Subcutaneous abdominal adipose tissue (tissue), 5 donors: Measurements from ENCODE around the gene CROCC2.

ENCODE experiments used
- H3K27ac ChIP-seq: one replicate; pipeline ENCODE4 v1.7.0; 2013; ENCODE audit warnings: low read depth, mild to moderate bottlenecking, inconsistent platforms, low read length, moderate library complexity
- H3K27me3 ChIP-seq, 5 donors: one replicate each; pipeline ENCODE4 v1.7.0; 2013; ENCODE audit warnings: low read length in 5 of 5, inconsistent platforms in 1 of 5; ENCODE audit not compliant: control insufficient read depth in 5 of 5, insufficient read depth in 4 of 5
- H3K36me3 ChIP-seq, 5 donors: one replicate each; pipeline ENCODE4 v1.7.0; 2013; ENCODE audit warnings: low read length in 5 of 5; ENCODE audit not compliant: control insufficient read depth in 5 of 5, insufficient read depth in 5 of 5
- H3K4me1 ChIP-seq, 5 donors: one replicate each; pipeline ENCODE4 v1.7.0; 2013; ENCODE audit warnings: low read length in 5 of 5, mild to moderate bottlenecking in 3 of 5, moderate library complexity in 1 of 5; ENCODE audit not compliant: control insufficient read depth in 5 of 5, insufficient read depth in 5 of 5
- H3K4me3 ChIP-seq, 5 donors: one replicate each; pipeline ENCODE4 v1.7.0; 2013; ENCODE audit warnings: low read length in 5 of 5, low read depth in 1 of 5
- H3K9ac ChIP-seq, 5 donors: one replicate each; pipeline ENCODE4 v1.7.0; 2013; ENCODE audit warnings: low read length in 5 of 5, mild to moderate bottlenecking in 4 of 5, moderate library complexity in 3 of 5
- H3K9me3 ChIP-seq, 5 donors: one replicate each; pipeline ENCODE4 v1.7.0; 2013; ENCODE audit warnings: low read length in 5 of 5; ENCODE audit not compliant: control insufficient read depth in 5 of 5
- donor health status: healthy.
- donor health status: healthy.
- donor health status: healthy.
- donor health status: healthy.
- donor health status: healthy.

The CROCC2 gene

GRCh38 chr2:240951045-240951594, 45.0 kb downstream of the CROCC2 start:
- Histone ChIP-seq H3K9me3 (no peaks in the 10 kb centered on the region), H3K9ac (no peak overlapping the region), H3K4me1 (no peaks in the 10 kb centered on the region), H3K27ac (no peak overlapping the region), H3K36me3 (no peaks in the 10 kb centered on the region), H3K4me3 (no peak overlapping the region), H3K27me3 (peaks cover 0 to 4% (median 0%) of the 10 kb centered on the region in 5 donors)

GRCh38 chr2:240952496-240953246, 46.5 kb downstream of the CROCC2 start:
- no peak overlapping the region for H3K9ac ChIP-seq
- peaks cover 0 to 3% (median under 1%) of the 10 kb centered on the region in 5 donors for H3K4me1 ChIP-seq
- H3K9me3 ChIP-seq: no peaks in the 10 kb centered on the region
- H3K27ac ChIP-seq: no peak overlapping the region
- H3K36me3 ChIP-seq: no peaks in the 10 kb centered on the region
- peaks cover 0 to 4% (median 0%) of the 10 kb centered on the region in 5 donors for H3K27me3 ChIP-seq
- no peak overlapping the region for H3K4me3 ChIP-seq

- no peak overlapping the region for H3K27ac ChIP-seq
- no peak overlapping the region for H3K9ac ChIP-seq
- peaks cover 0 to 14% (median 9%) of the 10 kb centered on the region in 5 donors for H3K4me1 ChIP-seq
- H3K36me3 ChIP-seq: no peaks in the 10 kb centered on the region
- no peak overlapping the region for H3K4me3 ChIP-seq
- peaks cover 0 to 4% (median 0%) of the 10 kb centered on the region in 5 donors for H3K27me3 ChIP-seq
- no peaks in the 10 kb centered on the region for H3K9me3 ChIP-seq
Measured at GRCh38 chr2:240953426-240954410, 47.6 kb downstream of the CROCC2 start.

GRCh38 chr2:240954436-240955305, 48.5 kb downstream of the CROCC2 start:
- no peak overlapping the region for H3K27ac ChIP-seq
- H3K4me1 ChIP-seq: peaks cover 0 to 17% (median 9%) of the 10 kb centered on the region in 5 donors
- H3K4me3 ChIP-seq: no peak overlapping the region
- H3K9me3 ChIP-seq: no peaks in the 10 kb centered on the region
- no peak overlapping the region for H3K9ac ChIP-seq
- H3K36me3 ChIP-seq: no peaks in the 10 kb centered on the region
- H3K27me3 ChIP-seq: peaks cover 0 to 4% (median 0%) of the 10 kb centered on the region in 5 donors

GRCh38 chr2:240955306-240956170, 49.4 kb downstream of the CROCC2 start:
- no peak overlapping the region for H3K4me3 ChIP-seq
- H3K4me1 ChIP-seq: peaks cover 0 to 26% (median 17%) of the 10 kb centered on the region in 5 donors
- no peaks in the 10 kb centered on the region for H3K36me3 ChIP-seq
- no peaks in the 10 kb centered on the region for H3K9me3 ChIP-seq
- H3K27ac ChIP-seq: no peak overlapping the region
- H3K27me3 ChIP-seq: peaks cover 0 to 2% (median 0%) of the 10 kb centered on the region in 5 donors
- H3K9ac ChIP-seq: no peak overlapping the region

GRCh38 chr2:240956171-240956934, 50.2 kb downstream of the CROCC2 start:
- H3K36me3 ChIP-seq: no peaks in the 10 kb centered on the region
- H3K9ac ChIP-seq: no peak overlapping the region
- peaks cover 5 to 33% (median 22%) of the 10 kb centered on the region in 5 donors for H3K4me1 ChIP-seq
- no peak overlapping the region for H3K27ac ChIP-seq
- H3K4me3 ChIP-seq: no peak overlapping the region
- no peaks in the 10 kb centered on the region for H3K27me3 ChIP-seq
- H3K9me3 ChIP-seq: no peaks in the 10 kb centered on the region

GRCh38 chr2:240956935-240957655, 51.0 kb downstream of the CROCC2 start:
- H3K9me3 ChIP-seq: no peaks in the 10 kb centered on the region
- peaks cover 10 to 41% (median 29%) of the 10 kb centered on the region in 5 donors for H3K4me1 ChIP-seq
- no peak overlapping the region for H3K4me3 ChIP-seq
- H3K27me3 ChIP-seq: no peaks in the 10 kb centered on the region
- H3K36me3 ChIP-seq: no peaks in the 10 kb centered on the region
- no peak overlapping the region for H3K27ac ChIP-seq
- H3K9ac ChIP-seq: no peak overlapping the region
